ENCODE measurements around the gene SHC2. TPM values are rescaled to one million over a fixed set of nuclear protein-coding genes. Genes with fewer than 3 reads are reported as not detected.

SHC2 gene
- total RNA-seq, 2 donors from 2014 or later = 2.7 to 9.5 TPM

DNA sequence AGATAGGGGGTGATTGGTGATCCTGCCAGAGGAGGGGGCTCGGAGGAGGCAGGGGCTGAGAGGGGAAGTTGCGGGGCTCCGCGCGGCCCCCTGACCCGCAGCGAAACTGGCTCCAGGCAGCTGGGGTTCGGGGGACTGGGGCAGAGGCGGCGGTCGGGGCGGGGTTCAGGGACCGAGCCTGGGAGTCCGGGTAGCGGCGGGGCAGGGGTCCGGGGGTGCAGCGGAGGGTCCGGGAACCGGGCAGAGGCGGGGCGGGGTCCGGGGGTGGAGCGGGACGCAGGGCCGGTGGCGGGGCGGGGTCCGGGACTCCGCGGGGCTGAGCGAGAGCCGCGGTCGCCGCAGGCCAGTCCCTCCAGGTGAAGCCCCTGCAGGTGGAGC, 36.6 kb upstream of the SHC2 start:
- Histone ChIP-seq H3K36me3 (no peaks in the 10 kb centered on the region), H3K9me3 (no peaks in the 10 kb centered on the region), H3K9ac (ENCODE audit: low read depth in 2 of 2, low read length in 2 of 2) (no peak overlapping the region), H3K4me1 (no peaks in the 10 kb centered on the region), H3K4me3 (peak overlapping the region; percentile 20), H3K27me3 (peaks cover 28% of the 10 kb centered on the region), H3K27ac (no peak overlapping the region)
- DNase-seq = no peak
- TF ChIP-seq, protein P1, sequence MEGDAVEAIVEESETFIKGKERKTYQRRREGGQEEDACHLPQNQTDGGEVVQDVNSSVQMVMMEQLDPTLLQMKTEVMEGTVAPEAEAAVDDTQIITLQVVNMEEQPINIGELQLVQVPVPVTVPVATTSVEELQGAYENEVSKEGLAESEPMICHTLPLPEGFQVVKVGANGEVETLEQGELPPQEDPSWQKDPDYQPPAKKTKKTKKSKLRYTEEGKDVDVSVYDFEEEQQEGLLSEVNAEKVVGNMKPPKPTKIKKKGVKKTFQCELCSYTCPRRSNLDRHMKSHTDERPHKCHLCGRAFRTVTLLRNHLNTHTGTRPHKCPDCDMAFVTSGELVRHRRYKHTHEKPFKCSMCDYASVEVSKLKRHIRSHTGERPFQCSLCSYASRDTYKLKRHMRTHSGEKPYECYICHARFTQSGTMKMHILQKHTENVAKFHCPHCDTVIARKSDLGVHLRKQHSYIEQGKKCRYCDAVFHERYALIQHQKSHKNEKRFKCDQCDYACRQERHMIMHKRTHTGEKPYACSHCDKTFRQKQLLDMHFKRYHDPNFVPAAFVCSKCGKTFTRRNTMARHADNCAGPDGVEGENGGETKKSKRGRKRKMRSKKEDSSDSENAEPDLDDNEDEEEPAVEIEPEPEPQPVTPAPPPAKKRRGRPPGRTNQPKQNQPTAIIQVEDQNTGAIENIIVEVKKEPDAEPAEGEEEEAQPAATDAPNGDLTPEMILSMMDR (IDR thresholded peaks at IDR 0.05) = no peak
- intact Hi-C loops (cut with DNase I) = no loop called here

DNA sequence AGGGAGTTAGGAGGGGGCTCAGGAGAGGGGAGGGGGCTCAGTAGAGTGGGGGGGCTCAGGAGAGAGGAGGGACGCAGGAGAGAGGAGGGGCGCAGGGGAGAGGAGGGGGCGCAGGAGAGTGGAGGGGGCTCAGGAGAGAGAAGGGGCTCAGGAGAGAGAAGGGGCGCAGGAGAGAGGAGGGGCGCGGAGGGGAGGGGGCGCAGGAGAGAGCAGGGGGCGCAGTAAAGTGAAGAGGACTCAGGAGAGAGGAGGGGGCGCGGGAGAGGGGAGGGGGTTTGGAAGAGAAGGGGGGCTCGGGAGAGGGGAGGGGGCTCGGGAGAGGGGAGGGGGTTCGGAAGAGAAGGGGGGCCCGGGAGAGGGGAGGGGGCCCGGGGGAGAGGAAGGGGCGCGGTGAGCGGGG, 36.2 kb upstream of the SHC2 start:
- DNase-seq = no peak
- H3K4me3 ChIP-seq = no peak overlapping the region
- intact Hi-C loops (cut with DNase I) = no loop called here
- no peaks in the 10 kb centered on the region for H3K36me3 ChIP-seq
- no peak overlapping the region for H3K9ac ChIP-seq (ENCODE audit: low read depth in 2 of 2, low read length in 2 of 2)
- no peaks in the 10 kb centered on the region for H3K4me1 ChIP-seq
- no peaks in the 10 kb centered on the region for H3K9me3 ChIP-seq
- TF ChIP-seq, protein P1 (IDR thresholded peaks at IDR 0.05) = no peak
- peaks cover 28% of the 10 kb centered on the region for H3K27me3 ChIP-seq
- H3K27ac ChIP-seq = no peak overlapping the region

DNA sequence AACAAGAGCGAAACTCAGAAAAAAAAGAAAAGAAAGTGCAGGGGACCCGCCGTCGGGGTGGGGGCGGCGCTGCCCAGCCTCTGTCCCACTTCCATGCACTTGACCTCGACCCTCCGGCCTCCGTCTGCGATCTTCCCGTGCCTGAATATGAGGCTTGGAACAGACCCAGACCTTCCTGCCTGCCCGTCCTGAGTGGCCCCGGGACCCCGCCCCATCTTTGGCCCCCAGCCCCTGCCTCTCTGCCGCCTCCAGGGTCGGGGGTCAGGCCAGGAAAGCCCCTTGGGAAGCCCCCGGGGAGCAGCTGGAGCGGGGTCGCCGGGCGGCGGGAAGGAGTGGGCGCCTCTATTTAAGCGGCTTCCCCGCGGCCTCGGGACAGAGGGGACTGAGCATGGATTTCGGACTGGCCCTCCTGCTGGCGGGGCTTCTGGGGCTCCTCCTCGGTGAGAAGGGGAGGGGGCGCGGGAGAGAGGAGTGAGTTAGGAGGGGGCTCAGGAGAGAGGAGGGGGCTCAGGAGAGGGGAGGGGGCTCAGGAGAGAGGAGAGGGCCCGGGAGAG, 35.4 kb upstream of the SHC2 start, which contains the start of gene MADCAM1:
MADCAM1 (plus strand) TSS at position 375 of the 554 bp plus-strand sequence; CDS start at position 389, 14 bp downstream.
- DNase-seq = no peak

DNA sequence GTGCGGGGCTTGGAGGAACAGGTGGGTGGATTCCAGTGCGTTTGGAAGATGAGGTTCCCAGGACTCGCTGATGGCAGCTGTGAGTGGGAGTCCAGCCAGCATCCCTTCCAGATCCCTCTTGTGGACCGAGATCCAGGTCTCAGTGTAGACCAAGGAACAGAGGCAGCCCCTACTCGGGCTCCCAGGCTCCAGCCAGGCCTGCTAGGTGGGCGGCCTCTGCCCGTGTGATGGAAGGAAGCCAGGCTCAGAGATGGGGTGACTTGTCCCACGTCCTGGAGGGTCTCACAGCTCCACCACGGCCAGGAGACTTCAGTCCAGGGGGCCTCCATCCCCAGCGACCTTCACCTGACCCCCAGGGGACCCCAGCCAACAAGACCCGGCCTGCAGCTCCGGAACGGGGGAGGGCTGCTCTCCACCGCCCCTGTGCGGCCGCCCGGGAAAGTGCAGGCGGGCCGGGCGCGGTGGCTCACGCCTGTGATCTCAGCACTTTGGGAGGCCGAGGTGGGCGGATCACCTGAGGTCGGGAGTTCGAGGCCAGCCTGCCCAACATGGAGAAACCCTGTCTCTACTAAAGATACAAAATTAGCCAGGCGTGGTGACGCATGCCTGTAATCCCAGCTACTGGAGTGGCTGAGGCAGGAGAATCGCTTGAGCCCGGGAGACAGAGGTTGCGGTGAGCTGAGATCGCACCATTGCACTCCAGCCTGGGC, 34.7 kb upstream of the SHC2 start:
- DNase-seq = no peak
- no peaks in the 10 kb centered on the region for H3K4me1 ChIP-seq
- intact Hi-C loops (cut with DNase I) = no loop called here
- no peak overlapping the region for H3K27ac ChIP-seq
- no peak overlapping the region for H3K4me3 ChIP-seq
- H3K9me3 ChIP-seq = no peaks in the 10 kb centered on the region
- no peak overlapping the region for H3K9ac ChIP-seq (ENCODE audit: low read depth in 2 of 2, low read length in 2 of 2)
- H3K36me3 ChIP-seq = no peaks in the 10 kb centered on the region
- peaks cover 28% of the 10 kb centered on the region for H3K27me3 ChIP-seq
- TF ChIP-seq, protein P1 (IDR thresholded peaks at IDR 0.05) = peak; percentile 77

More for the DNA sequence above, 35.4 kb upstream of the SHC2 start, which contains the start of gene MADCAM1:
- Histone ChIP-seq H3K9ac (ENCODE audit: low read depth in 2 of 2, low read length in 2 of 2) (no peak within 1 kb of the TSS), H3K27ac (no peak within 1 kb of the TSS), H3K4me3 (no peak within 1 kb of the TSS), H3K4me1 (no peaks in the 10 kb centered on the region), H3K27me3 (peaks cover 28% of the 10 kb centered on the region), H3K9me3 (no peaks in the 10 kb centered on the region), H3K36me3 (no peaks in the 10 kb centered on the region)
- intact Hi-C loops (cut with DNase I) = no loop called here
- TF ChIP-seq, protein P1 (IDR thresholded peaks at IDR 0.05) = no peak

DNA sequence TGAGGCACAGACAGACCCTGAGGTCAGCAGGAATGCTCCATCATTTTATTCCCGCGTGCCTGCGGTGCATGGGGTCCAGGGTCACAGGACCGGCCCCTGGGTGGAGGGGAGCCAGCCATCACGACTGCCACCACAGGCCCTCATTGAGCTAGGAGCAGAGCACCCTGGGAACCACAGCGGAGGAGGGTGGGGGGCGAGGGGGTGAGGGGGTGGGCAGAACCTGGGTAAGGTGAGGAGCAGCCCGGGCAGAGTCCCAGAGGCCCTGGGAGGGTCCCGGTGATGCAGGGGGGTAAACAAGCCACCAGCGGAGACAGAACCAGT, 34.2 kb upstream of the SHC2 start:
- intact Hi-C loops (cut with DNase I) = no loop called here
- no peak overlapping the region for H3K27ac ChIP-seq
- no peaks in the 10 kb centered on the region for H3K9me3 ChIP-seq
- no peaks in the 10 kb centered on the region for H3K36me3 ChIP-seq
- peaks cover 2% of the 10 kb centered on the region for H3K4me1 ChIP-seq
- TF ChIP-seq, protein P1 (IDR thresholded peaks at IDR 0.05) = no peak
- no peak overlapping the region for H3K4me3 ChIP-seq
- peaks cover 28% of the 10 kb centered on the region for H3K27me3 ChIP-seq
- DNase-seq = no peak
- H3K9ac ChIP-seq (ENCODE audit: low read depth in 2 of 2, low read length in 2 of 2) = no peak overlapping the region
